Stomach (tissue), 4 donors: ENCODE measurements around the gene MAGEA9.
"Not testable (repeated sequence)": the region's sequence is repeated elsewhere in the genome, so short reads cannot be mapped to it uniquely, and the experiment has no call there.

Experiments
- CTCF ChIP-seq, 7 experiments: fragments of 450-650 bp in 4 of 7; fragments of 200-600 bp in 3 of 7; sonication (generic) in 3 of 7; IDR thresholded peaks; one replicate each; pipeline ENCODE4 v1.5.1; 2016 to 2019; ENCODE audit warnings: antibody characterized with exemption in 7 of 7, control low read depth in 2 of 7, mild to moderate bottlenecking in 1 of 7
- EP300 ChIP-seq: sonication (generic); formaldehyde crosslinking; IDR thresholded peaks from one replicate; pipeline ENCODE4 v1.6.1; 2017; ENCODE audit warnings: antibody characterized with exemption
- POLR2A ChIP-seq, 4 donors: fragments of 450-650 bp; IDR thresholded peaks; one replicate each; pipeline ENCODE4 v1.6.1; 2016; ENCODE audit warnings: antibody characterized with exemption in 4 of 4, control low read depth in 2 of 4, mild to moderate bottlenecking in 1 of 4, moderate library complexity in 1 of 4
- POLR2AphosphoS5 ChIP-seq, 3 donors: sonication (generic); formaldehyde crosslinking; IDR thresholded peaks; one replicate each; pipeline ENCODE4 v1.6.1; 2016; ENCODE audit warnings: antibody characterized with exemption in 3 of 3

- not testable (repeated sequence) for TF ChIP-seq CTCF (IDR thresholded peaks at IDR 0.05); EP300; POLR2AphosphoS5 (IDR thresholded peaks at IDR 0.05); POLR2A (IDR thresholded peaks at IDR 0.05)
Measured at GRCh38 chrX:149770344-149770743, 11.4 kb upstream of the MAGEA9 start.
